Dedifferentiated amniotic fluid mesenchymal stem cell (primary cell): ENCODE data around the gene LRRC10B.

Experiments
- DNase-seq: peaks from one replicate; pipeline ENCODE4 v3.0.0-alpha.2; 2016; ENCODE audit errors: extremely low spot score

Gene LRRC10B

DNA sequence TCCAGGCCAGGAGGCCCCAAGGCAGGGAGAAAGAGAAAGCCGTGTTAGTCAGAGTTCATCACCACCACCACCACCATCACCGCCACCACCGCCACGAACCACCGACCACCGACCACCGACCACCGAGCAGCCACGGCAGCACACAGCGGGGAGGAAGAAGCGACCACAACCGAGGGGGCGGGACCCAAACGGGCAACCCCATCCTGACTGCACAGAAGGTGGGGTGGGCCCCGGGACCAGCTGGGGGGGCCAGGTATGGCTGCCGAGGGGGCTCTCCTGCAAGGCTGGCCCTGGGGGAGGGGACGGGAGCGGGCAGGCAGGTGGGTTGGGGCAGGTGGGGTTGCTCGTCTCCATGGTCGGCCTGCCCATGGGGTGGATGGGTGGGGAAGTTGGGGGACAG is 38.1 kb downstream of the LRRC10B start:
- DNase-seq: no peak

DNA sequence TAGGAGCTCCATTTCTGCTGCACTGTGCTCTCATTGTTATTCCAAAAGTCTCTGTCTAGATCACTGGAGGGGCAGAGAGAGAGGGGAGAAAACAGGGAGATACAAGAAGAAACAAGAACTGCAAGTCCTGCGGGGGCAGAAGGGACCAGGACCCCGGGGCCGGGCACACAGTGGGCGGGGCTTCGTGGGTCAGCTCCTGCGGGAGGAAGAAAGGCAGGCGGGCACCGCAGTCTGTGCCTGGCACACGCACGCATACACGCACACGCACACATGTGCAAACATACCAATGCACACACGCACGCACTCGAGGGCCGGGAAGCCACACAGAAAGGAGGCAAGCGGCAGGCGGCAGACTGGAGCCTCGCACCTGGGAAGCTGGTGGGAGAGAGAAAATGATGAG is 38.7 kb downstream of the LRRC10B start:
- no peak for DNase-seq

DNA sequence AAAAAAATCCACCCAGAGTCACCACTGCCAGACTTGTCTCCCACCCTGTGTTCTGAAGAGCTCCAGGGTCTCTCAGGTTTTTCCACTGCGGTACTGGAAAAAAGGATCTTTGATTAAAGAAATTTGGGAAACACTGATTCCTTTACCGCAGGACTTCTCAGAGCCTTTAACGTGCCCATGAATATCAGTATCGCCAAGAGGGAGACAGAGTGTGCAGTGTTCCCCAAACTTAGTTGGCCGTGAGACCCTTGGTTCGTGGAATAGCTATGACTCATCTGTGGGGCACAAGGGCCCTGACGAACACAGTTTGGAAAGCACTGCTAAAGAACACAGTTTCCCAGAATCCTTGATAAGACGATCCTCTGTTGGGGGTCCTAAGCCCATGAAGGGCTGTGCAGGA is 40.6 kb downstream of the LRRC10B start:
- DNase-seq: no peak

DNA sequence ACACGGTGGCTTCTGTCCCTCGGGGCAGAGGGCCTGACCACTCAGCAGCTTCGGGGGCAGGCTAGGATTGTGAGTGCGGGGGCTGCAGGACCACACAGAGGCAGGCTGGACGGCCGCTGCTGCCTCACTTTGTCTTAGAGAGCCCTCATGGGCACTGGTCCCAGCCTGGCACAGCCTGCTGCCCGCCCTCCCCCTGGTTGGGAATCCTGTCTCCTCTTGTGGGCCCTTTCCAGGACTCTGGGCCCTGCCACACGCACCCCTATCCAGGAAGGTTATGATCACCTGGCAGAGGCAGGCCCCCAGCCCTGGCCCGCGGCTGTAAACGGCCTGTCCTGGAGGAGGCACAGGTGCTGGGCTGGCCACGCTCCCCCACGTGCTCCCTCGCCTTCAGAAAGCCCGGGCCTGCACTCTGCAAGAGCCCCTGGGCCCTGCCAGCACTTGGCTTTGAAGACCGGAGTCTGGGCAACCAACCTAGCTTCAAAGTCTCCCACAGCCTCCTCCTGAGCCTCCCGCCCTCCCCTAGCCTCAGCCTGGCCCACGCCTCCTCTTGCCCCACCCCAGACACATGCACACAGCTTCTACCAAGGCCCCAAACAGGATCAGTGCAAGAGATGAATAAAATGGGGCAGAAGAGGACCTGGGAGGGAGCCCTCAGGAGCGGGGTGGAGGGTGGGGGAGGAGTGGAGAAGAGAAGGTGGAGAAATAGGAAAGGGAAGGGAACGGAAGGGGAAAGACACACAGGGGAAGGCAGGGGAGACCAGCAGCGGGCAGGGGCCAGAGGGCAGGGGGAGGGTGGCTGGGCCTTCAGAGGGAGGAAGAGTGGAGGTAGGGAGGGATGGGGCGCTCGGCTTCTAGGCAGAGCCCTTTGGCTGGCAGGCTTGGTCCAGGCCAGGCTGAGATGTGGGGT is 41.4 kb downstream of the LRRC10B start:
- DNase-seq: no peak

DNA sequence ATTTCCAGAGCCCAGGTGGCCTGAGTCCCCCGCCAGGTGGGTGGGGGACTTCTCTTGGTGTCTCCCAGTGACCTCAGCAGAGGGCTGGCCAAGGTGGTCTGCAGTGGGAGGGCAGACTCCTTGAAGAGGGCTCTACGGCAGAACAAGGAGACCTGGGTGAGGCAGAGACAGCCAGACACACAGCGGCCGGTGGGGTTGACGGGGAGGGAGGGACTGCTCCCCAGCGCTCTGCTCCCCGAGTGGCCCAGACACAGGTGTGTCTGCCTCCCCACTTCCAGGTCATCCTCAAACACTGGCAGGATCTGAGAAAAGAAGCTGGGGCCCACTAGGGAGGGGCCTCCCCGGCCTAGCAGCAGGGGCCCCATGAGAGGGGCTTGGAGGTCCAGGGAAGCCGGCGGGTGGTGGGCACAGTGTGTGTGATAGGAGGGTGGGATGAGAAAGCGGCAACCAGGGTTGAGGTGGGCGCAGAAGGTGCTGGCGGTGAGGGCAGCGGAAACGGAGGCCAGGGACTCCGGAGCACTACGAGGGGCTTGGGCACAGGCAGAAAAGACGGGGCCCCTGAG is 42.2 kb downstream of the LRRC10B start:
- no peak for DNase-seq

DNA sequence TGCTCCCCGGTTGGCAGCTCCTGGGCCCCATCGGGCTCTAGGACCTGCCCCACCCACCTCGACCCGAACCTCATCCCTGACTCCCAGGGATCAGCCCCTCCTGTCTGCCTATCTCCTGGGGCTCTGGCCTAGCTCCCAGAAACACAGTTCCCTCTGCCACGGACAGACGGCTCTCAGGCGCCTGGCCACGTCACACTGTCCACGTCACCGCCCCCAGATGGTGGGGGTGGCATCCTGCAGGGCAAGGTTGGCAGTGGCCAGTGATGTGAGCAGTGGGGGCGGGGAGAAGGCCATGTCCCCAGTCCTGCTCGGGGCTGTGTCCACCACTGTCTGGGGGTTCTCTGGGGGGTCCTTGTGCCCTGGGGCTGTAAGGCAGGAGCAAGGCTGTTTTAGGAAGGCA is 43.1 kb downstream of the LRRC10B start:
- DNase-seq: no peak

DNA sequence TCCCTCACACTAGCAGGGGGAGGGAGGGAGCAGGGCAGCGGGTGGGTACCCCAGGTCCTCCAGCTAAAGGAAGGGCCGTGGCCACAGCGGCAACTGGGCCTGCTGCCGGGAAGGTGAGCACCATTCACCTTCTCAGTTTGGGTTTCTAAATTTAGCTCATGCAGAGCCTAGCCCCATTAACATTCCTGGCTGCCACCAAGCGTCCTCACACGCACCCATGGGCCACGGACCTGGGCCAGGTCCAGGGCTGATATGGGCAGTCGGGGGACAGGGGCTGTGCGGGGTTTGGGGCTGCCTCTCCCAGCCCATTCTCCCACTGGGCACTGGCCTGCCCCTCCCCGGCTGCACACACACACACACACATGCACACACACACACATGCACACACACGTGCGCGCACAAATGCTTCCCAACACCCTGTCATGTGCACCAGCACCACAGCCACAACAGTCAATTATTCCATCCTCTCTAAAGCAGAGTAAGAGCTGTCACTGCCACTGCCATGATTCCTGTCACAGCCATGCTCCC is 43.6 kb downstream of the LRRC10B start:
- no peak for DNase-seq

DNA sequence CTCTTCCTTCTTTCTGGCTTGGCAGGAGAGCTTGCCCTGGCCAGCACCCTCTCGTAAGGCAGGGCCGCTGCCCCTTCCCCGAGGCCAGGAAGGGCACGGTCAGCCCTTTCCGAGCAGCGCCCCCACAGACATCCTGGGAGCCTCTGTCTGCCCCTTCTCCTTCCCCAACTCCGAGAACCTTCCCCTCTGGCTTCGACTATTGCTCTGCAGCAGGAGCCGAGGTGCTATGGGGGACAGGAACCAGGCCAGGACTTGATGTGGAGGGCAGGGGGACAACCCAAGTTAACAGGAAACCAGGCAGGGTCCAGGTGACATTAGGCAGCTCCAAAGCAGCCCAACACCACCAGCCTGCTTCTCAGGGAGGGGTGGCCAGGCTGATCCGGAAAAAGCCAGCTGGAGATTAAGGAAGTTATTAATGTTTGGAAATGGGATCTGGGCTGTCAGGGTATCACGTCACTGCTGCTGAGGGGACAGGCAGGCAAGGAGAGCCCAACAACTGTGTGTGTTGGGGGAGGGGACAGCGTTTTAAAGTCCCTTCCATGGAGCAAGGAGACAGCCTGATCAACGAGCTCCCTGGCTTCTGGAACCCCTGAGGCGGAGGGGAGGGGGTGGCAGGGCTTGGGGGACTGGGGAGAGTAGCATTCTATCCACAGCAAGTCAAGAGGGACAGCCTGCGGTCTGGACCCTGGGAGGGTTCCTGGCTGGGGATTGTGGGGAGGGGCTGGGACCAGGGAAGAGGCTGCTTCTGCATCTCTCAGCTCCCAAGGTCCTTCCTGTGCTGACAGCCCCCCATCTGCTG is 45.0 kb downstream of the LRRC10B start:
- DNase-seq: no peak

DNA sequence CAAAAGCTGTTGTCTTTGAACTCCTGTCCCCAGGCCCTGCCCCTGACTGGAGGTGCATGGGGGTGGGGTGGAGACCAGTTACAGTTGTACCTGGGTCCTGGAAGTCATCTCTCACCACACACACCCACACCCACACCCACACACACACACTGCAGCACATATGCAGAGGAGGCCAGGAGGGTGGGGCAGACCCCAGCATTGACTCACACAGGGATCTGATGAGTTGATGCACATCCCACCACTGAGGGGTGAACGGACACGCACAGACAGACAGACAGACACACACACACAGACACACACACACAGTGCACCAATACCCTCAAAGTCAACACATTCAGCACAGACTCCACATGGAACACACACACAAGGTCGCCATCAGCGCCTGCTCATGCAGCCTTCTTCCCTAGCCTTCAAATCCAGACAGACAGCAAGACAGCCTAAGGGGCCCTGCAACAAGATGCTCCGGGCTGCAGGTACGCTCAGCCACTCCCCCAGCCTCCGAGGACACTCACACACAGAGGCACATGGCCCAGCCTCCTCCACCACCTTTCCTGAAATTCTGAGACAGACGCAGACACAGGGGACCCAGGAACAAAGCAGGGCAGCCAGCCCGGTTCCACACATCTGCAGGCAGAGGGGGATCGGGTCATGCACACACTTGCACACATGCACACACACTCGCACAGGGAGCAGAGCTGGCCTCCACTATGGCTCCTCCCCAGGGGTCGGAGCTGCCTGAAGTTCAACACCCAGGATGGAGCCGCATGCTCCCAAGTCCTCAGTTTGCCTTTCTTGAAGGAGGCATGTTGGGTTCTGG is 45.8 kb downstream of the LRRC10B start:
- DNase-seq: no peak

DNA sequence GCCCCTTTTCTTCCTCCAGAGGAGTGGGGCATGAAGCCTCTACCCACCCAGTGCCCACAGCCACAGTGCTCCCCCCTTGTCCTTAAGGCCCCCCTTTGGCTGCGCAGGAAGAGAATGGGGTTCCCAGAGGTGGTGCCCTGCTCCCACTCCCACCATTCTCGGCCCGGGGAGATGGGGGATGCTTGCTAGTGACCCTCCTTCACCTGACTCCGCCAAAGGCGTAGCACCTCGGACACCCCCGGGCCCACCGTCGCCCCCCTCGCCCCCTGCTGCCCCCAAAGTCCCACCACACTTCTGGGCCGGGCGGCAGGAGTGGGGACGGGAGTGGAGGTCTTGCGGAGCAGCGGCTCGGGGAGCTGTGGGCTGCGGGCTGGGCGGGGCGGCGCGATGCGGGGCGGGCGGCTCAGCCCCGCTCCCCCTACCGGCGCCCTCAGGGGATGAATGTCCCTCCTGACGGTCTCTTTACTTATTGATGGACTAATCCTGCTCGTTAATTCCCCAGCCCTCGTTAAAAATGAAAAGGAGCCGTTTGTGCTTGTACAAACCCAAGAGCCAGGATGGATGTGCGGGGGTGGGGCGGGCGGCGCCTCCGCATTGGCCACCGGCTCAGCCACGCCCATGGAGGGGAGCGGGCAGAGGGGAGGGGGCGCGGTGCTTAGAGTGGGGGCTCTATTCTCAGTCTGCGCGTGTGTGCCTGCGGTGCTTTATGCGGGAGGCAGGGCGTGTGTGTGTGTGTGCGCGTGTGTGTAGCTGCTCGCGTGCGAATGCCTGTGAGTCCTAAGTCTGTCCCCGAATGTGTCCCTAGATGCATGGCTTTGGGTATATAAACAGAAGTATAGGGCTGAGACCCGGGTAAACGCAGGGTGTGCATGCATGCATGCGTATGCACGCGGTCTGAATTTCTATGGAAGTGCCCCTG is 46.8 kb downstream of the LRRC10B start:
- no peak for DNase-seq

DNA sequence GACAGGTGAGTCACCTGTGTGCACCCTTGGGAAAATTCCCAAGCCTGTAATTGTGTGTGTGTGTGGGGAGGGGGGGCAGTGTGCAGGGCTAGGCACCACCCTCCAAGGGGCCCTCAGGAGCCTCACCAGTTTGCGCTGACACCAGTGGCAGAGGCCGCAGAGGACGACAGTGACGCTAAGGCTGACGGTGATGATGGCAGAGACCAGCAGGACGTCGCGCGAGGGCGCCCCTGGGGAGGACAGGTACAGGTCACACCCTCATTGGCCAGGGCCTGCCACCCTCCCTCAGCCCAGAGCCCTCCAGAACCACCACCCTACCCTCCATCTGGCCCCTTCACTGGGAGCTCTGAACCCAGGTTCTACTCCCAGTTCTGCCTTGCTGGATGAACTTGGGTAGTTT is 47.4 kb downstream of the LRRC10B start:
- DNase-seq: no peak

DNA sequence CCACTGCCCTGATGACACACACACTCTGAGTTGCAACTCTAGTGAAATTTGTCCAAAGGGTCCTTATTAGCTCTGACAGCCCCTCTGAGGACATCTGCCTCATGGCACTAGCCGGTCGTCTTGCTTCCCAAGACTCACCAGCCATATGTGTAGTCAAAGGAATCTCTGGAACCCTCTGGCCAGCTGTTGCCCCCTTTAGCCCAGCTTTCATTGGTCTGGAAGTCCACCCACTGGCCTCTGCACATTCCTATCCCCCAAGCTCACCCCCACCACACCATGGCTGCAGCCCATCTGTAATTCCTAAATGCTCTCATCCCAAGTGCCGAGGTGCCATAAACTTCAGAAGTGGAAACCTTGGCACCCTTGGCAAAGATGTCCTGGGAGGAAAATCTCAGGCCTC is 48.1 kb downstream of the LRRC10B start:
- no peak for DNase-seq
